PC-9 (cell line): ENCODE results near the gene DNAJC22. TPM values are rescaled to one million over a fixed set of nuclear protein-coding genes. Genes with fewer than 3 reads are reported as not detected.

ENCODE experiments used
- BruUV-seq: library from RNA; stranded (reverse); fragments of 400-500 nt; replicated peaks from 2 replicates; lab custom pipeline; 2021; lab: Mats Ljungman, UMichigan
- CTCF ChIA-PET: fragments of 300-600 bp; sonication (Branson Sonifier 250); formaldehyde crosslinking; loops from one replicate; lab custom pipeline; 2022; ENCODE audit warnings: antibody characterized with exemption; lab: Charles Lee
- POLR2A ChIA-PET: fragments of 300-600 bp; sonication (Branson Sonifier 250); formaldehyde crosslinking; loops from one replicate; lab custom pipeline; 2022; ENCODE audit warnings: antibody characterized with exemption; ENCODE audit not compliant: unreplicated experiment; lab: Charles Lee
- DNase-seq, 2 experiments: peaks; one replicate each; pipeline versions ENCODE4 v3.0.0 to v3.0.0-alpha.2; 2015 to 2022; ENCODE audit warnings: mixed read lengths in 1 of 2
- H2AFZ ChIP-seq: fragments of 200-600 bp; sonication (generic); 2 replicates; pipeline ENCODE4 v1.8.1; 2017; ENCODE audit warnings: antibody characterized with exemption
- H3F3A ChIP-seq: fragments of 200-600 bp; sonication (generic); 2 replicates; pipeline ENCODE4 v1.8.1; 2017; ENCODE audit warnings: antibody characterized with exemption, mild to moderate bottlenecking, low read depth; ENCODE audit not compliant: insufficient read depth
- H3K27ac ChIP-seq: fragments of 200-600 bp; sonication (generic); 2 replicates; pipeline ENCODE4 v1.6.1; 2016; ENCODE audit warnings: mixed run types
- H3K27me3 ChIP-seq: fragments of 200-600 bp; sonication (generic); 2 replicates; pipeline ENCODE4 v1.6.1; 2016; ENCODE audit warnings: low read depth, mixed run types; ENCODE audit not compliant: insufficient read depth
- H3K36me3 ChIP-seq: fragments of 200-600 bp; sonication (generic); 2 replicates; pipeline ENCODE4 v1.6.1; 2016; ENCODE audit warnings: low read depth, mixed run types
- H3K4me1 ChIP-seq: fragments of 200-600 bp; sonication (generic); replicated peaks from 2 replicates; pipeline ENCODE4 v1.6.1; 2016; ENCODE audit warnings: mixed run types; ENCODE audit not compliant: insufficient read depth
- H3K4me2 ChIP-seq: fragments of 200-600 bp; sonication (generic); 2 replicates; pipeline ENCODE4 v1.6.1; 2017; ENCODE audit warnings: mixed run types
- H3K4me3 ChIP-seq: fragments of 200-600 bp; sonication (generic); 2 replicates; pipeline ENCODE4 v1.6.1; 2016; ENCODE audit warnings: mixed run types
- H3K79me2 ChIP-seq: fragments of 200-600 bp; sonication (generic); 2 replicates; pipeline ENCODE4 v1.6.1; 2017; ENCODE audit warnings: low read depth, mixed run types
- H3K9me2 ChIP-seq: fragments of 200-600 bp; sonication (generic); 2 replicates; pipeline ENCODE4 v1.8.1; 2017; ENCODE audit warnings: mild to moderate bottlenecking; ENCODE audit not compliant: insufficient read depth
- H3K9me3 ChIP-seq: fragments of 200-600 bp; sonication (generic); 2 replicates; pipeline ENCODE4 v1.8.1; 2016; ENCODE audit warnings: low read depth; ENCODE audit not compliant: insufficient read depth
- H4K20me1 ChIP-seq: fragments of 200-600 bp; sonication (generic); 2 replicates; pipeline ENCODE4 v1.8.1; 2017; ENCODE audit not compliant: insufficient read depth
- CTCF ChIP-seq: fragments of 200-600 bp; sonication (generic); conservative IDR thresholded peaks from 2 replicates; pipeline ENCODE4 v1.6.1; 2017; ENCODE audit warnings: mixed run types, antibody characterized with exemption, mild to moderate bottlenecking, moderate library complexity
- EZH2 ChIP-seq: fragments of 200-600 bp; sonication (generic); IDR thresholded peaks from 2 replicates; pipeline ENCODE4 v1.8.0; 2017; ENCODE audit warnings: antibody characterized with exemption, low read depth
- intact Hi-C: fragments of 100-400 bp; cut with micrococcal nuclease; formaldehyde crosslinking; loops from one replicate; pipeline ENCODE4 v1.10.0; 2022; ENCODE audit not compliant: unreplicated experiment
- total RNA-seq: library from RNA; stranded (reverse); gene quantifications from 2 replicates; pipeline ENCODE4 v1.2.3, GENCODE V29; 2021

The DNAJC22 gene
- total RNA-seq, 1 experiment from 2014 or later: 3.7 TPM

GRCh38 chr12:49328816-49329215 lies 17.9 kb upstream of the DNAJC22 start:
- intact Hi-C loops: no loop called here
- no peak overlapping the region for H3K4me3 ChIP-seq
- H3K36me3 ChIP-seq: no peaks in the 10 kb centered on the region
- CTCF ChIA-PET: interaction anchor here (0.7 kb wide), 1 partner anchor 33 kb away, joined by 14 read pairs; no protein-coding TSS in a partner anchor
- H3K9me2 ChIP-seq: no peaks in the 10 kb centered on the region
- no peak for TF ChIP-seq CTCF
- TF ChIP-seq EZH2: no peak
- DNase-seq: no peak
- peaks cover 13% of the 10 kb centered on the region; the same call in 1 of the 2 replicates for H3F3A ChIP-seq
- POLR2A ChIA-PET: interaction anchor here (0.5 kb wide), 1 partner anchor 60 kb away, joined by 11 read pairs; no protein-coding TSS in a partner anchor
- H3K79me2 ChIP-seq: peaks cover 7% of the 10 kb centered on the region
- H3K27ac ChIP-seq: no peak overlapping the region
- no peaks in the 10 kb centered on the region for H4K20me1 ChIP-seq
- H2AFZ ChIP-seq: no peak overlapping the region
- no peak overlapping the region for H3K4me2 ChIP-seq
- no TSS peak for BruUV-seq
- no peaks in the 10 kb centered on the region for H3K9me3 ChIP-seq
- H3K4me1 ChIP-seq: peaks cover 6% of the 10 kb centered on the region; the same call in 1 of the 2 replicates
- no peaks in the 10 kb centered on the region for H3K27me3 ChIP-seq

- Histone ChIP-seq H3K4me2 (no peak overlapping the region), H3K27ac (no peak overlapping the region), H3K4me1 (no peaks in the 10 kb centered on the region), H3K36me3 (no peaks in the 10 kb centered on the region), H3K9me3 (no peaks in the 10 kb centered on the region), H3F3A (peaks cover 13% of the 10 kb centered on the region; the same call in 1 of the 2 replicates), H3K27me3 (no peaks in the 10 kb centered on the region), H2AFZ (no peak overlapping the region), H4K20me1 (no peaks in the 10 kb centered on the region), H3K4me3 (no peak overlapping the region), H3K9me2 (no peaks in the 10 kb centered on the region), H3K79me2 (no peaks in the 10 kb centered on the region)
- DNase-seq: no peak
- intact Hi-C loops: no loop called here
- TF ChIP-seq EZH2: no peak
- no TSS peak for BruUV-seq
- ChIA-PET CTCF (interaction anchor here (0.8 kb wide), 1 partner anchor 37 kb away, joined by 6 read pairs; no protein-coding TSS in a partner anchor), POLR2A (no interaction called here)
These were observed 16.6 kb upstream of the DNAJC22 start for GRCh38 chr12:49330032-49330619.

- H3K9me2 ChIP-seq: no peaks in the 10 kb centered on the region
- no peaks in the 10 kb centered on the region for H4K20me1 ChIP-seq
- no peak for DNase-seq
- no peak overlapping the region for H3K4me3 ChIP-seq
- H3K4me1 ChIP-seq: no peaks in the 10 kb centered on the region
- TF ChIP-seq CTCF (no peak), EZH2 (no peak)
- CTCF ChIA-PET: interaction anchor here (0.6 to 2.2 kb wide), 8 partner anchors 8 to 183 kb away, joined by 3 to 16 read pairs (median 6); partner anchors contain the start of gene TROAP
- no peak overlapping the region for H3K4me2 ChIP-seq
- POLR2A ChIA-PET: no interaction called here
- no peaks in the 10 kb centered on the region for H3K79me2 ChIP-seq
- no peak overlapping the region for H2AFZ ChIP-seq
- no peaks in the 10 kb centered on the region for H3K9me3 ChIP-seq
- BruUV-seq: no TSS peak
- intact Hi-C loops: loop anchor here (1.0 kb wide), 1 partner anchor 26 kb away; no protein-coding TSS in a partner anchor
- peaks cover 13% of the 10 kb centered on the region; the same call in 1 of the 2 replicates for H3F3A ChIP-seq
- H3K36me3 ChIP-seq: no peaks in the 10 kb centered on the region
- H3K27ac ChIP-seq: no peak overlapping the region
- no peaks in the 10 kb centered on the region for H3K27me3 ChIP-seq
These were observed 15.9 kb upstream of the DNAJC22 start for GRCh38 chr12:49330631-49331379.
